IPS DF 6.9 (cell line): ENCODE results near the gene ESYT1.

Experiments
- DNase-seq: peaks from one replicate; pipeline ENCODE4 v3.0.0-alpha.2; 2013; ENCODE audit warnings: low read depth, low spot score
- H3K27ac ChIP-seq: one replicate; pipeline ENCODE4 v1.5.1; 2013; ENCODE audit warnings: low read length, control low read depth
- H3K27me3 ChIP-seq: 2 replicates; pipeline ENCODE4 v1.6.1; 2013; ENCODE audit warnings: mild to moderate bottlenecking, low read length; ENCODE audit not compliant: control insufficient read depth, insufficient read depth
- H3K36me3 ChIP-seq: 2 replicates; pipeline ENCODE4 v1.6.1; 2013; ENCODE audit warnings: low read length; ENCODE audit not compliant: control insufficient read depth, insufficient read depth
- H3K4me1 ChIP-seq: 2 replicates; pipeline ENCODE4 v1.6.1; 2013; ENCODE audit warnings: low read length; ENCODE audit not compliant: control insufficient read depth, insufficient read depth
- H3K4me3 ChIP-seq: 2 replicates; pipeline ENCODE4 v1.5.1; 2013; ENCODE audit warnings: mild to moderate bottlenecking, low read length
- H3K9me3 ChIP-seq: 2 replicates; pipeline ENCODE4 v1.6.1; 2013; ENCODE audit warnings: low read length, inconsistent platforms; ENCODE audit not compliant: control insufficient read depth, insufficient read depth
- WGBS: extraction: QIAGEN DNeasy Blood & Tissue Kit; methylation state at CpG from one replicate; pipeline ENCODE4 v1.1.7; 2013; ENCODE audit warnings: mixed read lengths, missing lambda C conversion rate; ENCODE audit not compliant: insufficient read length, insufficient coverage; 5-methylcytosine and 5-hydroxymethylcytosine counted together

ESYT1 gene

DNA sequence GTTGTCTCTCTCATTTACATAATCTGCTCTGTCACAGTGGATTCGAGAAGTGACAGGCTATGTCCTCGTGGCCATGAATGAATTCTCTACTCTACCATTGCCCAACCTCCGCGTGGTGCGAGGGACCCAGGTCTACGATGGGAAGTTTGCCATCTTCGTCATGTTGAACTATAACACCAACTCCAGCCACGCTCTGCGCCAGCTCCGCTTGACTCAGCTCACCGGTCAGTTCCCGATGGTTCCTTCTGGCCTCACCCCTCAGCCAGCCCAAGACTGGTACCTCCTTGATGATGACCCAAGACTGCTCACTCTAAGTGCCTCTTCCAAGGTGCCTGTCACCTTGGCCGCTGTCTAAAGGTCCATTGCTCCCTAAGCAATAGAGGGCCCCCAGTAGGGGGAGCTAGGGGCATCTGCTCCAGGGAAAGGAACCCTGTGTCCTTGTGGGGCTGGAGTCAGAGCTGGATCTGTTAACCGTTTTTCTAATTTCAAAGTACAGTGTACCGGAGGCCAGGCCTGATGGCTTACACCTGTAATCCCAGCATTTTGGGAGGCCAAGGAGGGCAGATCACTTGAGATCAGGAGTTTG is 43.0 kb upstream of the ESYT1 start:
- no peak overlapping the region for H3K27ac ChIP-seq
- H3K27me3 ChIP-seq = no peaks in the 10 kb centered on the region
- no peak for DNase-seq
- no CpG with 5 or more reads among the region's 15 CpGs for WGBS
- H3K4me3 ChIP-seq = no peak overlapping the region
- H3K9me3 ChIP-seq = no peaks in the 10 kb centered on the region
- H3K4me1 ChIP-seq = 0 out of 2 replicates have a peak, but pooled peaks cover 2% of the 10 kb centered on the region
- H3K36me3 ChIP-seq = peaks cover 25% of the 10 kb centered on the region; the same call in 1 of the 2 replicates

GRCh38 chr12:56086096-56086495 is 42.0 kb upstream of the ESYT1 start:
- no peak overlapping the region for H3K4me3 ChIP-seq
- DNase-seq = no peak
- H3K27me3 ChIP-seq = no peaks in the 10 kb centered on the region
- no CpG with 5 or more reads among the region's 3 CpGs for WGBS
- no peaks in the 10 kb centered on the region for H3K9me3 ChIP-seq
- peaks cover 25% of the 10 kb centered on the region; the same call in 1 of the 2 replicates for H3K36me3 ChIP-seq
- no peak overlapping the region for H3K27ac ChIP-seq
- 0 out of 2 replicates have a peak, but pooled peaks cover 2% of the 10 kb centered on the region for H3K4me1 ChIP-seq

DNA sequence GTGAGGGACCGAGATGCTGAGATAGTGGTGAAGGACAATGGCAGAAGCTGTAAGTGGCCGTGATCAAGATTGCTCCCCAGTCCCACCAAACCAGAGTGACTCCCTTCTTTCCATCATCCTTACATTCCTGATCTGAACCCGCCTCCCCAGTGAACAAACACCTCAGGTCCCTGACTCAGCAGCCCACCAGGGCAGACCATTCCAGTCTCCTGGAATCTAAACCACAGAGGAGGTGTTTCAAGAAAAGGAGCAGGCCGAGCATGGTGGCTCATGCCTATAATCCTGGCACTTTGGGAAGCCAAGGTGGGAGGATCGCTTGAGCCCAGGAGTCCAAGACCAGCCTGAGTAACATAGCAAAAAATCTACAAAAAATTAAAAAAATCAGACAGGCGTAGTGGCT is 41.5 kb upstream of the ESYT1 start:
- WGBS = no CpG with 5 or more reads among the region's 6 CpGs
- Histone ChIP-seq H3K36me3 (peaks cover 25% of the 10 kb centered on the region; the same call in 1 of the 2 replicates), H3K27ac (no peak overlapping the region), H3K27me3 (no peaks in the 10 kb centered on the region), H3K9me3 (no peaks in the 10 kb centered on the region), H3K4me1 (no peaks in the 10 kb centered on the region), H3K4me3 (no peak overlapping the region)
- DNase-seq = no peak

DNA sequence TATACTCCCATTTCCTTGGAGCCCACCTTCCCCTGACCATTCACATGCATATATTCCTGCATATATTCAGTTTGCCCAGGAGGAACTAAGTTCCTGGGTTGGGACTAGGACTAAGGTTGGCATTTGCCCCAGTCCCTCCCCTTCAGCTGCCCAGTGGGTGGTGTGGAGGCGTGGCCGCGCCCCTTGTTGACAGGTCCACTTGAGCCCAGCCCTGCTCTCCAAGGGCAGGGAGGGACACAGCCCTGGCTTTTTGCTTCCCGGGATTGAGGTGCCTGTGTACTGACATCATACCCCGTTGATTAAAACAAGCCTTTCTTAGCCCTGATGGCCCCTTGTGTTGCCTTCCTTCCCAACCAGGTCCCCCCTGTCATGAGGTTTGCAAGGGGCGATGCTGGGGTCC is 40.8 kb upstream of the ESYT1 start:
- H3K36me3 ChIP-seq = peaks cover 25% of the 10 kb centered on the region; the same call in 1 of the 2 replicates
- H3K4me3 ChIP-seq = no peak overlapping the region
- no peak for DNase-seq
- H3K9me3 ChIP-seq = no peaks in the 10 kb centered on the region
- H3K4me1 ChIP-seq = no peaks in the 10 kb centered on the region
- no peaks in the 10 kb centered on the region for H3K27me3 ChIP-seq
- WGBS = no CpG with 5 or more reads among the region's 6 CpGs
- H3K27ac ChIP-seq = no peak overlapping the region

- Histone ChIP-seq H3K4me1 (no peaks in the 10 kb centered on the region), H3K36me3 (peaks cover 44% of the 10 kb centered on the region), H3K4me3 (no peak overlapping the region), H3K9me3 (no peaks in the 10 kb centered on the region), H3K27me3 (no peaks in the 10 kb centered on the region), H3K27ac (no peak overlapping the region)
- DNase-seq = no peak
- no CpG with 5 or more reads among the region's 6 CpGs for WGBS
Observed at GRCh38 chr12:56097738-56098137, 30.3 kb upstream of the ESYT1 start.

GRCh38 chr12:56098592-56098991 is 29.5 kb upstream of the ESYT1 start:
- H3K36me3 ChIP-seq = peaks cover 40% of the 10 kb centered on the region
- H3K27me3 ChIP-seq = no peaks in the 10 kb centered on the region
- no peak for DNase-seq
- WGBS = no CpG with 5 or more reads among the region's 3 CpGs
- no peaks in the 10 kb centered on the region for H3K9me3 ChIP-seq
- no peaks in the 10 kb centered on the region for H3K4me1 ChIP-seq
- no peak overlapping the region for H3K4me3 ChIP-seq
- H3K27ac ChIP-seq = no peak overlapping the region

DNA sequence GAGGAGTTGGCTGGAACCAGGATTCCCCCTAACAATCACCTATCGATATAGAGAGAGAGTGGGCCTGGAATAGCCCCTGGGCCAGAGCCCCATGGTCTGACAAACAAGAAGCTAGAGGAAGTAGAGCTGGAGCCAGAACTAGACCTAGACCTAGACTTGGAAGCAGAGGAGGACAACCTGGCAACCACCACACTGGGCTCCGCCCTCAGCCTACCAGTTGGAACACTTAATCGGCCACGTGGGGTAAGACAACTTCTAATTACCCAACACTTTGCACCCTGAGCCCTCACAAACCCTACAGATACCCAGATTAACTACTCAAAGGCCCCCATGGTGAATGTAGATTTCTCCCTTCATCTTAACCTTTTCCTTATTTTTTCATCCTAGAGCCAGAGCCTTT is 28.3 kb upstream of the ESYT1 start:
- no peak for DNase-seq
- Histone ChIP-seq H3K4me1 (no peaks in the 10 kb centered on the region), H3K9me3 (no peaks in the 10 kb centered on the region), H3K36me3 (peaks cover 36% of the 10 kb centered on the region), H3K27me3 (no peaks in the 10 kb centered on the region), H3K27ac (no peak overlapping the region), H3K4me3 (no peak overlapping the region)
- no CpG with 5 or more reads among the region's 4 CpGs for WGBS

- Histone ChIP-seq H3K9me3 (no peaks in the 10 kb centered on the region), H3K36me3 (peaks cover 35% of the 10 kb centered on the region), H3K4me3 (no peak overlapping the region), H3K27ac (no peak overlapping the region), H3K4me1 (no peaks in the 10 kb centered on the region), H3K27me3 (no peaks in the 10 kb centered on the region)
- no peak for DNase-seq
- WGBS = 100% methylated on average over 2 of the region's 14 CpGs
Observed at GRCh38 chr12:56101045-56101444, 27.0 kb upstream of the ESYT1 start.

DNA sequence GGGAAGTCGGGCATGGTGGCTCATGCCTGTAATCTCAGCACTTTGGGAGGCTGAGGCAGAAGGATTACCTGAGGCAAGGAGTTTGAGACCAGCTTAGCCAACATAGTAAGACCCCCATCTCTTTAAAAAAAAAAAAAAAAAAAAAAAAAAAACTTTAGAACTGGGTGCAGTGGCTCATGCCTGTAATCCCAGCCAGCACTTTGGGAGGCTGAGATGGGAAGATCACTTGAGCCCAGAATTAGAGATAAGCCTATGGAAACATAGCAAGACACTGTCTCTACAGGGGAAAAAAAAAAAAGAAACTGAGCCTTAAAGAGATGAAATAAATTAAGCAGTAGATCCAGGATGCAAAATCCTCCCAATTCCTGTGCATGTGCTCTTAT is 25.4 kb upstream of the ESYT1 start:
- Histone ChIP-seq H3K4me1 (no peaks in the 10 kb centered on the region), H3K27ac (no peak overlapping the region), H3K27me3 (no peaks in the 10 kb centered on the region), H3K9me3 (no peaks in the 10 kb centered on the region), H3K4me3 (no peak overlapping the region), H3K36me3 (peaks cover 32% of the 10 kb centered on the region)
- DNase-seq = no peak
- WGBS = no CpG with 5 or more reads among the region's 1 CpG

- WGBS = no CpG with 5 or more reads among the region's 6 CpGs
Observed at GRCh38 chr12:56103066-56103711, 24.9 kb upstream of the ESYT1 start.

GRCh38 chr12:56103823-56104108 is 24.3 kb upstream of the ESYT1 start:
- H3K27ac ChIP-seq = no peak overlapping the region
- no CpG with 5 or more reads among the region's 8 CpGs for WGBS
- peaks cover 27% of the 10 kb centered on the region for H3K36me3 ChIP-seq
- H3K9me3 ChIP-seq = no peaks in the 10 kb centered on the region
- H3K4me3 ChIP-seq = peak overlapping the region; percentile 60; the same call in 1 of the 2 replicates
- H3K4me1 ChIP-seq = no peaks in the 10 kb centered on the region
- no peaks in the 10 kb centered on the region for H3K27me3 ChIP-seq
- no peak for DNase-seq

More at GRCh38 chr12:56103066-56103711, 24.9 kb upstream of the ESYT1 start:
- no peak overlapping the region for H3K27ac ChIP-seq
- no peak for DNase-seq
- H3K36me3 ChIP-seq = peaks cover 31% of the 10 kb centered on the region
- H3K4me1 ChIP-seq = no peaks in the 10 kb centered on the region
- no peak overlapping the region; the same call in 1 of the 2 replicates for H3K4me3 ChIP-seq
- no peaks in the 10 kb centered on the region for H3K27me3 ChIP-seq
- no peaks in the 10 kb centered on the region for H3K9me3 ChIP-seq
